A549 (cell line): ENCODE data around the gene HIPK1.

Experiments
- CTCF ChIP-seq: fragments of >200 bp; sonication (Bioruptor Twin); formaldehyde crosslinking; IDR thresholded peaks from 3 replicates; pipeline ENCODE4 v1.5.1; 2016
- ELK1 ChIP-seq: fragments of 150-350 bp; IDR thresholded peaks from 2 replicates; pipeline ENCODE4 v1.6.1; 2014; ENCODE audit warnings: low read depth, mild to moderate bottlenecking, low read length
- HDAC2 ChIP-seq: fragments of 200-600 bp; sonication (generic); IDR thresholded peaks from 2 replicates; pipeline ENCODE4 v1.6.1; 2016
- JUN ChIP-seq, 2 experiments: fragments of >200 bp; sonication (Bioruptor Twin); formaldehyde crosslinking; IDR thresholded peaks; 2 replicates in 1 of 2; 3 replicates in 1 of 2; pipeline ENCODE4 v1.6.1; 2016 to 2017
- PBX3 ChIP-seq: IDR thresholded peaks from 2 replicates; pipeline ENCODE4 v1.6.1; 2012
- POLR2A ChIP-seq: IDR thresholded peaks from 2 replicates; pipeline ENCODE4 v1.6.1; 2012; ENCODE audit warnings: mild to moderate bottlenecking, low read length
- RNF2 ChIP-seq: fragments of 200-600 bp; sonication (generic); IDR thresholded peaks from 2 replicates; pipeline ENCODE4 v1.6.1; 2016; ENCODE audit warnings: low read depth, mild to moderate bottlenecking, antibody characterized with exemption, moderate library complexity, borderline replicate concordance

- TF ChIP-seq CTCF (no peak), PBX3 (no peak), JUN (IDR thresholded peaks at IDR 0.05) (no peak), HDAC2 (no peak), RNF2 (no peak), ELK1 (no peak), POLR2A (no peak)
Observed at GRCh38 chr1:113972954-113973353, 43.8 kb downstream of the HIPK1 start.
